D721Med (cell line): ENCODE results near the gene MARVELD1.
A peak's percentile ranks its signal among the peaks of the same experiment; 100 is the strongest.

ENCODE experiments used
- DNase-seq: peaks from one replicate; pipeline ENCODE4 v3.0.0; 2011; ENCODE audit warnings: low spot score; ENCODE audit not compliant: insufficient read length
- FAIRE-seq: peaks from 2 replicates; lab custom pipeline; 2011; peaks lifted over from hg19 to GRCh38; lab: Jason Lieb, UNC
- CTCF ChIP-seq: IDR thresholded peaks from 2 replicates; pipeline ENCODE4 v1.5.1; 2012; ENCODE audit warnings: mild to moderate bottlenecking, control low read depth; ENCODE audit not compliant: insufficient read depth; ENCODE audit errors: missing control alignments

The MARVELD1 gene

GRCh38 chr10:97701438-97702069 lies 12.0 kb upstream of the MARVELD1 start:
- FAIRE-seq = no peak
- TF ChIP-seq CTCF = peak; percentile 96
- peak; percentile 82 for DNase-seq

GRCh38 chr10:97703398-97704067 lies 10.0 kb upstream of the MARVELD1 start:
- DNase-seq (no peak), FAIRE-seq (no peak)
- TF ChIP-seq CTCF = no peak

- TF ChIP-seq CTCF = no peak
- no peak for FAIRE-seq
- DNase-seq = no peak
These were observed 9.2 kb upstream of the MARVELD1 start for GRCh38 chr10:97704341-97704740.

GRCh38 chr10:97705006-97705670 lies 8.4 kb upstream of the MARVELD1 start:
- DNase-seq (no peak), FAIRE-seq (no peak)
- TF ChIP-seq CTCF = no peak

GRCh38 chr10:97707134-97707861 lies 6.2 kb upstream of the MARVELD1 start:
- FAIRE-seq (no peak), DNase-seq (no peak)
- TF ChIP-seq CTCF = no peak

- no peak for DNase-seq
- FAIRE-seq = no peak
- no peak for TF ChIP-seq CTCF
These were observed 5.4 kb upstream of the MARVELD1 start for GRCh38 chr10:97708167-97708566.
